ENCODE measurements around the gene LUZP2. TPM values are rescaled to one million over a fixed set of nuclear protein-coding genes. Genes with fewer than 3 reads are reported as not detected.

LUZP2 gene
- polyA plus RNA-seq, 1 donor: 0.65 TPM

DNA sequence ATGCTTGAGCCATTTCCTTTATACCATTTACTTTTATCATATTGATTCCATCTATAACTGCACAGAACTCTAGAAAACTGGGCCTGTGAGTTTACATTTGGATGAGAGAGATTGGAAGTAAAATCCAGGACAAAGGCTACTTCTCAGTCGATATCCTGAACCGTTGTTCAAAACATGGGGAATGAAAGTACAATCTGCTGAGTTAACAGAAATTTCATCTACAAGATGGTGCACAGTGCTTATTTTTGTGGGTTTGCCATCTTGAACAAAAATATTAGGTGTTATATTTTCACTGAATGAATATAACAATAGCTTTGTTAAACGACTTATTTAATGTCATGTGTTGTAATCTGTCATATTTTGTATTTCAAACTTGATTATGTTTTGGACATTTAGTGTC, 622.6 kb downstream of the LUZP2 start:
- no peak for DNase-seq (ENCODE audit: low read depth)
